GM19324 (cell line): Measurements from ENCODE around the gene ADAMTS8.

Experiments used
- ATAC-seq: cut with Tn5 transposase; IDR thresholded peaks from one replicate; pipeline ENCODE4 v1.9.1; 2021; ENCODE audit warnings: mild to moderate bottlenecking, moderate library complexity; ENCODE audit not compliant: unreplicated experiment, low FRiP score

Gene ADAMTS8

GRCh38 chr11:130428316-130429119 lies at the start of gene ADAMTS8:
Gene ADAMTS8, minus strand, starts transcription at chr11:130428609. Its CDS starts 323 bp downstream, at chr11:130428286.
- ATAC-seq, result no peak

- no peak for ATAC-seq
Measured at GRCh38 chr11:130477586-130478203, 49.3 kb upstream of the ADAMTS8 start.

GRCh38 chr11:130476922-130477491 lies 48.6 kb upstream of the ADAMTS8 start:
- no peak for ATAC-seq

GRCh38 chr11:130476200-130476921 lies 48.0 kb upstream of the ADAMTS8 start:
- no peak for ATAC-seq

GRCh38 chr11:130475426-130476053 lies 47.1 kb upstream of the ADAMTS8 start:
- no peak for ATAC-seq

GRCh38 chr11:130474637-130475400 lies 46.4 kb upstream of the ADAMTS8 start:
- no peak for ATAC-seq

- no peak for ATAC-seq
Measured at GRCh38 chr11:130473795-130474377, 45.5 kb upstream of the ADAMTS8 start.

GRCh38 chr11:130473056-130473794 lies 44.8 kb upstream of the ADAMTS8 start:
- ATAC-seq, result no peak

GRCh38 chr11:130472434-130472961 lies 44.1 kb upstream of the ADAMTS8 start:
- ATAC-seq, result no peak

- ATAC-seq, result no peak
Measured at GRCh38 chr11:130471731-130472433, 43.5 kb upstream of the ADAMTS8 start.

- no peak for ATAC-seq
Measured at GRCh38 chr11:130470832-130471706, 42.7 kb upstream of the ADAMTS8 start.

- ATAC-seq, result no peak
Measured at GRCh38 chr11:130469181-130469580, 40.8 kb upstream of the ADAMTS8 start.

GRCh38 chr11:130467116-130467900 lies 38.9 kb upstream of the ADAMTS8 start:
- ATAC-seq, result no peak

- ATAC-seq, result no peak
Measured at GRCh38 chr11:130465263-130465662, 36.9 kb upstream of the ADAMTS8 start.

GRCh38 chr11:130464291-130464812 lies 35.9 kb upstream of the ADAMTS8 start:
- no peak for ATAC-seq

GRCh38 chr11:130462931-130463330 lies 34.5 kb upstream of the ADAMTS8 start:
- no peak for ATAC-seq
